HepG2 (cell line): ENCODE data around the gene MYO7A. TPM values are rescaled to one million over a fixed set of nuclear protein-coding genes. Genes with fewer than 3 reads are reported as not detected.
A peak's percentile ranks its signal among the peaks of the same experiment; 100 is the strongest.

Experiments used
- ATAC-seq: fragments of 200-7000 bp; cut with Tn5 transposase; 3 replicates; pipeline ENCODE4 v1.9.1; 2020; ENCODE audit warnings: mild to moderate bottlenecking, moderate library complexity
- BruUV-seq: library from RNA; stranded (reverse); fragments of 400-500 nt; replicated peaks from 2 replicates; lab custom pipeline; 2021; lab: Mats Ljungman, UMichigan
- CTCF ChIA-PET: fragments of 300-600 bp; formaldehyde crosslinking; extraction: SDS; loops from one replicate; lab custom pipeline; 2021; ENCODE audit warnings: low total read pairs, inconsistent platforms, low intra/inter-chr PET ratio; lab: Yijun Ruan, JAX
- POLR2A ChIA-PET: fragments of 350-600 bp; sonication (Branson Sonifier 250); formaldehyde crosslinking; loops from one replicate; lab custom pipeline; 2020; ENCODE audit warnings: antibody characterized with exemption, inconsistent platforms; lab: Yijun Ruan, JAX
- DNase-seq: peaks from one replicate; pipeline ENCODE4 v3.0.0-alpha.2; 2015; ENCODE audit warnings: low spot score
- FAIRE-seq: peaks from 3 replicates; lab custom pipeline; 2011; peaks lifted over from hg19 to GRCh38; lab: Jason Lieb, UNC
- H2AFZ ChIP-seq: one replicate; pipeline ENCODE4 v1.6.1; 2011; ENCODE audit warnings: low read length, inconsistent platforms
- H3K27ac ChIP-seq: fragments of 300-600 bp; 3 replicates; pipeline ENCODE4 v1.8.0; 2011; ENCODE audit warnings: mixed run types, mild to moderate bottlenecking, mixed read lengths, low read length, inconsistent platforms; ENCODE audit not compliant: insufficient read depth; ENCODE audit errors: extremely low read length
- H3K27me3 ChIP-seq, 2 experiments: fragments of 200-600 bp in 1 of 2; 2 replicates in 1 of 2; 3 replicates in 1 of 2; pipeline versions ENCODE4 v1.6.0 to v1.8.0; 2011; ENCODE audit warnings: low read length in 2 of 2, mild to moderate bottlenecking in 2 of 2, moderate library complexity in 2 of 2, inconsistent platforms in 1 of 2; ENCODE audit not compliant: insufficient read depth in 2 of 2, control insufficient read depth in 1 of 2
- H3K36me3 ChIP-seq, 2 experiments: fragments of 200-600 bp in 1 of 2; replicated peaks in 1 of 2; 2 replicates in 1 of 2; 3 replicates in 1 of 2; pipeline versions ENCODE4 v1.5.1 to v1.8.0; 2011; ENCODE audit warnings: low read length in 2 of 2, inconsistent platforms in 1 of 2; ENCODE audit not compliant: insufficient read depth in 2 of 2, control insufficient read depth in 1 of 2
- H3K4me1 ChIP-seq: 2 replicates; pipeline ENCODE4 v1.5.1; 2012; ENCODE audit warnings: low read length, inconsistent platforms; ENCODE audit not compliant: insufficient read depth
- H3K4me2 ChIP-seq: 2 replicates; pipeline ENCODE4 v1.6.0; 2011; ENCODE audit warnings: low read depth, low read length, inconsistent platforms
- H3K4me3 ChIP-seq, 3 experiments: fragments of 200-600 bp in 1 of 3; sonication (generic), shearing (Covaris generic) in 1 of 3; replicated peaks in 1 of 3; 2 replicates each; pipeline ENCODE4 v1.5.1; 2011 to 2016; ENCODE audit warnings: low read length in 3 of 3, inconsistent platforms in 2 of 3, low read depth in 2 of 3, mild to moderate bottlenecking in 2 of 3, control low read depth in 1 of 3, mixed read lengths in 1 of 3; ENCODE audit not compliant: insufficient read depth in 1 of 3
- H3K79me2 ChIP-seq: one replicate; pipeline ENCODE4 v1.6.1; 2011; ENCODE audit warnings: low read length, inconsistent platforms; ENCODE audit not compliant: insufficient read depth
- H3K9ac ChIP-seq: 2 replicates; pipeline ENCODE4 v1.6.0; 2011; ENCODE audit warnings: mild to moderate bottlenecking, low read depth, low read length, inconsistent platforms; ENCODE audit not compliant: insufficient read depth
- H3K9me3 ChIP-seq: 2 replicates; pipeline ENCODE4 v1.5.1; 2012; ENCODE audit warnings: mild to moderate bottlenecking, low read length
- H4K20me1 ChIP-seq: 2 replicates; pipeline ENCODE4 v1.6.0; 2011; ENCODE audit warnings: inconsistent platforms, mild to moderate bottlenecking, low read length, moderate library complexity; ENCODE audit not compliant: insufficient read depth
- CEBPB ChIP-seq: IDR thresholded peaks from 2 replicates; pipeline ENCODE4 v1.6.1; 2011; ENCODE audit warnings: low read depth, low read length, improper control_type of control experiment, borderline replicate concordance
- HNF4A ChIP-seq: sonication (generic); formaldehyde crosslinking; IDR thresholded peaks from 2 replicates; pipeline ENCODE4 v1.4.0; 2020; ENCODE audit warnings: missing genetic modification reagents
- HNRNPL ChIP-seq: fragments of 200-400 bp; formaldehyde crosslinking; IDR thresholded peaks from 2 replicates; pipeline ENCODE4 v1.6.1; 2017; ENCODE audit warnings: mild to moderate bottlenecking, low read depth, low read length
- KAT2B ChIP-seq: fragments of 150-350 bp; IDR thresholded peaks from 2 replicates; pipeline ENCODE4 v1.6.1; 2014; ENCODE audit warnings: low read depth, low read length, borderline replicate concordance
- NFIB ChIP-seq: sonication (generic); formaldehyde crosslinking; IDR thresholded peaks from 2 replicates; pipeline ENCODE4 v1.9.0; 2021; ENCODE audit warnings: missing genetic modification reagents, mild to moderate bottlenecking, borderline replicate concordance
- RFX1 ChIP-seq: fragments of 450-650 bp; IDR thresholded peaks from 2 replicates; pipeline ENCODE4 v1.6.1; 2017
- ZNF143 ChIP-seq: sonication (generic); formaldehyde crosslinking; IDR thresholded peaks from 2 replicates; pipeline ENCODE4 v1.4.0; 2020; ENCODE audit warnings: missing genetic modification reagents
- ZNF296 ChIP-seq: sonication (generic); formaldehyde crosslinking; conservative IDR thresholded peaks from 2 replicates; pipeline ENCODE4 v1.5.0; 2020; ENCODE audit warnings: mild to moderate bottlenecking, missing genetic modification reagents
- ZNF543 ChIP-seq: sonication (generic); formaldehyde crosslinking; IDR thresholded peaks from 2 replicates; pipeline ENCODE4 v1.4.0; 2020; ENCODE audit warnings: mild to moderate bottlenecking, missing genetic modification reagents
- ZNF775 ChIP-seq: sonication (generic); formaldehyde crosslinking; IDR thresholded peaks from 2 replicates; pipeline ENCODE4 v1.4.0; 2020; ENCODE audit warnings: missing genetic modification reagents, mild to moderate bottlenecking, moderate library complexity, borderline replicate concordance
- ZSCAN29 ChIP-seq: sonication (generic); formaldehyde crosslinking; conservative IDR thresholded peaks from 2 replicates; pipeline ENCODE4 v1.4.0; 2020; ENCODE audit warnings: mild to moderate bottlenecking, missing genetic modification reagents
- WGBS: methylation state at CpG from one replicate; pipeline ENCODE4 v1.1.6; 2017; ENCODE audit warnings: low lambda C conversion rate; 5-methylcytosine and 5-hydroxymethylcytosine counted together
- in situ Hi-C: cut with HindIII; loops from 2 replicates; pipeline ENCODE4 v1.10.0; 2017; ENCODE audit warnings: low pct_unique_long_range_greater_than_20kb; ENCODE audit not compliant: extremely low pct_ligation_motif_present
- intact Hi-C: fragments of 100-400 bp; cut with micrococcal nuclease; formaldehyde crosslinking; loops from one replicate; pipeline ENCODE4 v1.10.0; 2022; ENCODE audit not compliant: unreplicated experiment
- polyA plus RNA-seq, 8 experiments: library from polyadenylated mRNA; depleted of rRNA in 3 of 8; stranded (reverse) in 7 of 8; unstranded in 1 of 8; fragments of >200 nt; fragmentation: Illumina TruSeq in 4 of 8; extraction: Trizol in 4 of 8; gene quantifications; 2 replicates each; pipeline versions ENCODE4 v1.2.1 to v1.2.3, GENCODE V29; 2011 to 2016; ENCODE audit warnings: low read depth in 4 of 8, missing spikeins in 1 of 8, mixed read lengths in 1 of 8; ENCODE audit not compliant: insufficient read depth in 1 of 8
- total RNA-seq, 5 experiments: library from RNA; depleted of rRNA; stranded (reverse); fragments of >200 nt; fragmentation: Illumina TruSeq; extraction: Trizol; gene quantifications; 2 replicates each; pipeline ENCODE4 v1.2.3, GENCODE V29; 2016; ENCODE audit warnings: low read depth in 1 of 5
- TF ChIP-seq, protein P1 (sequence below): sonication (generic); formaldehyde crosslinking; IDR thresholded peaks from 2 replicates; pipeline ENCODE4 v1.5.1; 2020; ENCODE audit warnings: mild to moderate bottlenecking, missing genetic modification reagents, moderate library complexity
- TF ChIP-seq, protein P2 (sequence below): sonication (generic); formaldehyde crosslinking; IDR thresholded peaks from 2 replicates; pipeline ENCODE4 v1.9.0; 2022; ENCODE audit warnings: low read depth, missing genetic modification reagents

The MYO7A gene
- total and polyA plus RNA-seq, 2 of the 13 experiments (the other 11 are each of a cell fraction or from before 2014, with no cell fraction given), result 7.5 to 10.0 TPM

DNA sequence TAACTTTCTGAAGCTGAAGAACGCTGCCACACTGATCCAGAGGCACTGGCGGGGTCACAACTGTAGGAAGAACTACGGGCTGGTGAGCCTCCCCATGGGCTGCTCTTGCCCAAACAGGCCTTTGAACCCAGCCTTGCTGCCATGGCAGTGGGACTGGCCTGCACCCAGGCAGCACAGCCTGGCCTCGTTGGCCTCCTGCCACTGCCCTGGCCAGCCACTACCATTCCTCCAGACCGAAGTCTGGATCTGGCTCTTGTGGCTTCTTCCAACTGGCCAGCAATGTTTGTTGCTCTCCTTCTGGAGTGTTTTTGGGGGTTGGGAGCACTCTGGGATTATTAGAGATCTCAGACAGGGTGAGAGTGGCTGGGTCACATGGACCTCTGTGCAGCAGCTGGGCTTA lies 51.0 kb downstream of the MYO7A start:
- ChIA-PET POLR2A (no interaction called here), CTCF (no interaction called here)
- no peaks in the 10 kb centered on the region for H3K79me2 ChIP-seq
- no TSS peak for BruUV-seq
- H3K4me3 ChIP-seq, result no peak overlapping the region
- no peak overlapping the region for H2AFZ ChIP-seq
- in situ Hi-C loops, result no loop called here
- no peaks in the 10 kb centered on the region; a peak in 1 of 5 replicates for H3K36me3 ChIP-seq
- TF ChIP-seq CEBPB (0 out of 2 replicates have a peak, but pooled peaks have one; percentile 14), ZSCAN29 (CRISPR knock-in tag) (no peak), ZNF775 (no peak), NFIB (CRISPR knock-in tag) (no peak), ZNF296 (CRISPR knock-in tag) (no peak), RFX1 (peak; percentile 16; the same call in 1 of the 2 replicates), HNF4A (CRISPR knock-in tag) (peak; percentile 60), ZNF143 (CRISPR knock-in tag) (no peak), HNRNPL (peak; percentile 81; the same call in 1 of the 2 replicates), KAT2B (no peak), ZNF543 (no peak)
- TF ChIP-seq, protein P1, sequence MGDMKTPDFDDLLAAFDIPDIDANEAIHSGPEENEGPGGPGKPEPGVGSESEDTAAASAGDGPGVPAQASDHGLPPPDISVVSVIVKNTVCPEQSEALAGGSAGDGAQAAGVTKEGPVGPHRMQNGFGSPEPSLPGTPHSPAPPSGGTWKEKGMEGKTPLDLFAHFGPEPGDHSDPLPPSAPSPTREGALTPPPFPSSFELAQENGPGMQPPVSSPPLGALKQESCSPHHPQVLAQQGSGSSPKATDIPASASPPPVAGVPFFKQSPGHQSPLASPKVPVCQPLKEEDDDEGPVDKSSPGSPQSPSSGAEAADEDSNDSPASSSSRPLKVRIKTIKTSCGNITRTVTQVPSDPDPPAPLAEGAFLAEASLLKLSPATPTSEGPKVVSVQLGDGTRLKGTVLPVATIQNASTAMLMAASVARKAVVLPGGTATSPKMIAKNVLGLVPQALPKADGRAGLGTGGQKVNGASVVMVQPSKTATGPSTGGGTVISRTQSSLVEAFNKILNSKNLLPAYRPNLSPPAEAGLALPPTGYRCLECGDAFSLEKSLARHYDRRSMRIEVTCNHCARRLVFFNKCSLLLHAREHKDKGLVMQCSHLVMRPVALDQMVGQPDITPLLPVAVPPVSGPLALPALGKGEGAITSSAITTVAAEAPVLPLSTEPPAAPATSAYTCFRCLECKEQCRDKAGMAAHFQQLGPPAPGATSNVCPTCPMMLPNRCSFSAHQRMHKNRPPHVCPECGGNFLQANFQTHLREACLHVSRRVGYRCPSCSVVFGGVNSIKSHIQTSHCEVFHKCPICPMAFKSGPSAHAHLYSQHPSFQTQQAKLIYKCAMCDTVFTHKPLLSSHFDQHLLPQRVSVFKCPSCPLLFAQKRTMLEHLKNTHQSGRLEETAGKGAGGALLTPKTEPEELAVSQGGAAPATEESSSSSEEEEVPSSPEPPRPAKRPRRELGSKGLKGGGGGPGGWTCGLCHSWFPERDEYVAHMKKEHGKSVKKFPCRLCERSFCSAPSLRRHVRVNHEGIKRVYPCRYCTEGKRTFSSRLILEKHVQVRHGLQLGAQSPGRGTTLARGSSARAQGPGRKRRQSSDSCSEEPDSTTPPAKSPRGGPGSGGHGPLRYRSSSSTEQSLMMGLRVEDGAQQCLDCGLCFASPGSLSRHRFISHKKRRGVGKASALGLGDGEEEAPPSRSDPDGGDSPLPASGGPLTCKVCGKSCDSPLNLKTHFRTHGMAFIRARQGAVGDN (CRISPR knock-in tag), result peak; percentile 46
- TF ChIP-seq, protein P2, sequence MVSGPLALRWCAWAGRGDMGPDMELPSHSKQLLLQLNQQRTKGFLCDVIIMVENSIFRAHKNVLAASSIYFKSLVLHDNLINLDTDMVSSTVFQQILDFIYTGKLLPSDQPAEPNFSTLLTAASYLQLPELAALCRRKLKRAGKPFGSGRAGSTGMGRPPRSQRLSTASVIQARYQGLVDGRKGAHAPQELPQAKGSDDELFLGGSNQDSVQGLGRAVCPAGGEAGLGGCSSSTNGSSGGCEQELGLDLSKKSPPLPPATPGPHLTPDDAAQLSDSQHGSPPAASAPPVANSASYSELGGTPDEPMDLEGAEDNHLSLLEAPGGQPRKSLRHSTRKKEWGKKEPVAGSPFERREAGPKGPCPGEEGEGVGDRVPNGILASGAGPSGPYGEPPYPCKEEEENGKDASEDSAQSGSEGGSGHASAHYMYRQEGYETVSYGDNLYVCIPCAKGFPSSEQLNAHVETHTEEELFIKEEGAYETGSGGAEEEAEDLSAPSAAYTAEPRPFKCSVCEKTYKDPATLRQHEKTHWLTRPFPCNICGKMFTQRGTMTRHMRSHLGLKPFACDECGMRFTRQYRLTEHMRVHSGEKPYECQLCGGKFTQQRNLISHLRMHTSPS, result 0 out of 2 replicates have a peak, but pooled peaks have one; percentile 46
- no peak overlapping the region for H3K27ac ChIP-seq
- intact Hi-C loops, result no loop called here
- peak overlapping the region; percentile 27; the same call in 1 of the 2 replicates for H3K4me2 ChIP-seq
- 0 out of 2 replicates have a peak overlapping the region, but pooled peaks have one; percentile 15 for H3K9ac ChIP-seq
- H3K27me3 ChIP-seq, result no peaks in the 10 kb centered on the region
- no peaks in the 10 kb centered on the region for H4K20me1 ChIP-seq
- H3K9me3 ChIP-seq, result no peaks in the 10 kb centered on the region
- WGBS, result 70% methylated on average over 2 of the region's 5 CpGs
- H3K4me1 ChIP-seq, result peaks cover 22% of the 10 kb centered on the region
- DNase-seq, result peak; percentile 11
- ATAC-seq, result peak; percentile 43
- no peak for FAIRE-seq
